ENCODE results near the gene PLEKHA6. TPM values are rescaled to one million over a fixed set of nuclear protein-coding genes. Genes with fewer than 3 reads are reported as not detected.

The PLEKHA6 gene
- total RNA-seq, 1 donor from 2014 or later, result 11.0 TPM

DNA sequence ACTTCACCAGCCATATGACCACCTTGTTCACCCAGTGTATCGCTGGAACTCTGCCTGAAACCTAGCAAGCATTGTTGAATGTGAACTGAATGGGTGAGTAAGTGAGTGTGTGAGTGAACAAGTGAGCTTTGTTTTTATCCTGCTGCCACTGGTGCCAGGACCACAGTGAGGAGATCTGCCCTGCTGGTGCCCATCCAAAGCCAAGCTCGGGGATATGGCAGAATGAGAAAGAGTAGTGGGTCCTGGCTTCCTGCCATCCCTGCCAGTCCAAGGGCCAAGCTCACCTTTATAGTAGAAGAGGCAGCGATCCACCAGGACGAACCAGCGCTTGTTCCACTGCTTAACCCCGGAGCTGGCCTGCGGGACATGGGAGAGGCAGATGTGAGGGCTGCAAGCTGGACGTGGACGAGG is 92.5 kb downstream of the PLEKHA6 start:
- DNase-seq (ENCODE audit: low spot score in 2 of 2) (peak; percentile 45 to 52), FAIRE-seq (no peak)

DNA sequence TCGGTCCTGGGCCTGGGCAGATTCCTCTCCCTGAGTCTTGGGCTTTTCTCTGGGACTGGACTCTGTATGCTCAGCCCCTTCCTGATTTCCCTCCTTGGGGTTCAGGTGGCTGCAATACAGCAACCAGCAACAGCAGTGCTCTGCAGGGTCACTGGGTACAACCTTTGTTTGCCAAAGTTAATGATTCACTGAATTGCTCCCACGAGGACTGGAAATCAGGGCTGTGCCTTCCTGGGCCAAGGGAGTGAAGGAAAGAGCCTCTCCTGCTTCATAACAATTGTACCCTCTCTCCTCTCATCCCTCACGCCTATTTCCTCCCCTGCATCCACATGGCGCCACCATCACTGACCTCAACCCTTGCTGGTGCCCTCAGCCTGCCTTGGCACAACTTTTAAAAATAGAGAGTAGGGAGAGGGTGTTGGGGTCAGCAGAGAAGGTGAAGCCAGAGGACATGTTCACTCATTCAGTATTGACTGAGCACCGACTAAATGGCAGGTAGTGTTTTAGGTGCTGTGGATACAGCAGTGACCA is 93.2 kb downstream of the PLEKHA6 start:
- FAIRE-seq (no peak), DNase-seq (ENCODE audit: low spot score in 2 of 2) (no peak)

DNA sequence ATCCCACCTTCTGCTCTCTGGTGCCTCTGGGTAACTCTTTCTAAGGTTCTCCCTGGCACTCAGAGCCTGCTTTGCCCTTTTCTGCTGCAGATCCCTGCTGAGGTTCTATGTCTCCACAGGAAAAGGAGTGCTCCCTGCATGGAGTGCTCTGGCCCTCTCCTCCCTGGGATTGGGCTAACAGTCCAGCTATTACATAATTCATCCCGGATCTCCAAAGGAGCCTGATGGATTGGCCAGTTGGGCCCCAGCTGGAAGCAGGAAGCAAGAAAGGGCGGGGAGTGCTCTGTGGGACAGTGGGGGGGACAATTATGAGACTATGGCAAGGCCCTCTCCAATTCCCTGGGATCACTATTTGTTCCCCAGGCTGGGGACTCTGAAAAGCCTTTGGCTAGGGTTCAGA is 94.1 kb downstream of the PLEKHA6 start:
- no peak for FAIRE-seq
- DNase-seq (ENCODE audit: low spot score in 2 of 2), result no peak

DNA sequence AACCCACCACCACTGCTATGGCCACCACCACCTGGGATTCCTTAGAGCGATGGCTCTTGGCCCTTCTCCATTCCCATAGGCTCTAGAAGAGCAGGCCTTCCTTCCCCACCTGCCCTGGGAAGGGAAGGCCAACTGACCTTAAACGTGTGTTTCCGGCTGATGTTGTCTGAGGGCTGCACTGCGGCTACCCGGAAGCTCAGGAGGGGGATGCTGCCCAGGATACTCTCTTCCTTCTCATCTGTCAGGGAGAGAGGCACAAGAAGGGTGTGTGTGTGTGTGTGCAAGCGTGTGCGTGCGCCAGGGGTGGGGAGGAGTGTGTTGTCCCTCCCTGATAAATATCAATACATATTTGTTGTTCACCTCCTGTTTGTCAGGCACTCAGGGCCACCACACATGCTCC is 94.9 kb downstream of the PLEKHA6 start:
- DNase-seq (ENCODE audit: low spot score in 2 of 2) (no peak), FAIRE-seq (no peak)

DNA sequence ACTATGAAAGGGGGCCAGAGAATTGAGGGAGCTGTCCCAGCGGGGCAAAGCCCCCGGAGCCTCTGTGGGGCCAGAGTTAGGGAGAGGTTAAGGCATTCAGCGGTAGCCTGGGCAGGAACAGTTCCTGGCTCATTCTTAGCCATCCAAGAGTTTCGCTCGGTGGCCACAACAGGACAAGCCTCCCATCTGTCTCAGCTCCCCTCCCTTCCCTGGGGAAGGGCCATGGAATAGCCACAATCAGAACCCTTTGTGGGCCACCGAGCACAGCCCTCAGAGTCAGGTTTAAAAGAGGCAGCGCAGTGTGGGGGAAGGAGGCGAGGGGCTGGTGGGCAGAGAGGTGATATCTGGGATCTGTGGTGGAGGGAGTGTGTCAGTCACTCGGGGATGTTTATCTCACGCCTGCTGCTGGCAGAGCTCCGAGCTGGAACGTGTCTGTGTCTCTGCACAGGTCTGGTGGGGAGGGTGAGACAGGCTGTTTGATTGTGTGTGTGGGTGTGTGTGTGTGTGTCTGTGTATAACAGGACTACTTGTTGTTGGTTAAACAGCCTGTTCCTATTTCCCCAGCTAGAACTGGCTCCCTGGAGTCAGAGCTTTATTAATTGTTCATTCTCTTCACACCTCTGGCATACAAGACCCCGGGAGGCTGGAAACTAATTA is 96.3 kb downstream of the PLEKHA6 start:
- FAIRE-seq, result no peak

DNA sequence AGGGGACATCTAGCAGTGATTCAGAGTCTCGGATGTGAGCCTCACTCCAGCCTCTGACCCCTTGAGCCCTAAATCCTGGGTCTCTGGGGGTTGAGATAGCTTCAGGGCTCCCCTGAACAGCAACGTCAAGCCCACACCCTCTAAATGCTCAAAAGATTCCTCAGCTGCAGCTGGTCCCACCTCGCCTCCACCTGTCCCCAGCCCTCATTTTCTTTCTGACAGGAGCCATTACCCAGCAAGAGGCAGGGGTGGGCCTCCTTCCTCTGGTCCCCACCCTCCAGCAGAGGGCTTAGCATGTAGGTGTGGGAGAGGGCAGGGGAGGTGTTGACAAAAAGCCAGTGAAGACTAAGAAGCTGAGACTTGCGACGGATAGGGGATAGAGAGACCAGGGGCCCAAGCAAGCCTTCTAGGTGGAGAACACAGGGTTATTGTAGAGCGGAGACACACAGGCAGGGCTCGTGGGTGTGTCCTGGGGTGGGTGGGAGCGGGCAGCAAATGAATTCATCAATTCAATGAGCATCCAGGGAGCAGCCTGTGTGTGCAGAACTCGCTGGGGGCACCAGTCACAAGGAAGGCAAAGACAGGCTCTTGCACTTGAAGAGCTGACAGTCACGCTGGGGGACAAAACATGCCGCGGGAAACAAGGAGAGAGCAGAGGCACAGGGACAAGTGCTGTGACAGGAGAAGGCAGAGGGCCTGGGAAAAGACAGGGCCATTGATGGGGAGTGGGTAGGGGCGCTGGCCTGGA is 97.0 kb downstream of the PLEKHA6 start:
- DNase-seq (ENCODE audit: low spot score in 2 of 2), result no peak
- FAIRE-seq, result no peak

More for the DNA sequence above, 96.3 kb downstream of the PLEKHA6 start:
- DNase-seq (ENCODE audit: low spot score in 2 of 2), result no peak

DNA sequence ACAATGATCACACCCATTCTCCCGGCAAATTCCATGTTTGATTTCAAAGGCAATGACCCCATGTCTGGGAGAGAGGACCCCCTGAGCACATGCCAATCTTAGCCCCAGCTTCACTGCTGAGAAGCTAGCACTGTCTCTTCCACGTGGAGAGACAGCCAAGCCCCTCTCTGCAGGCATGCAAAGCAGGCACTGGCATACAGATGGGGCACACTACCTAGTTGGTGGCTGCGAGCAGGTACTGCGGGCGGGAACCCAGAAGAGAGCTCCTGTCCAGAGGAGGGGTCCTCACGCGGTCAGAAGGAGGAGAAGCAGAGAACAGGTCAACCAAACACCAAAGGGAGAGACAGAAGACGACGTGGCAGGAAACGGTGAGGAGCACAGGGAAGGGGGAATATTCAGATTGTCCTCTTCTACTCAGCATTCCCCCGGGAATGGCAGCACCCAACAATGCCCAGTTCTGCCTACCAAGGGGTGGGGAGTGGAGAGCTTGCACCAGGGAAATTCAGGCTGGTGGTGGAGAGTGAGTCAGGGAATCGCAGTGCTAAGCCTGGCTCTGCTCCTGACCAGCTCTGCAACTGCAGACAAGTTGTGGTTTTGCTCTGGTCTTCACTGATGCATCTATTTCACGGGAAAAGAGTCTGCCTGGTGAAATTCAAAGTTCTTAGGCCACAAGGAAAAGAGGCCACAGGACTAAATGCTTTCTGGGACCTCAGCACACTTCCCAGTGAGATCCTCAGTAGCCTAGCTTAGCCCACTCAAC is 97.8 kb downstream of the PLEKHA6 start:
- FAIRE-seq (no peak), DNase-seq (ENCODE audit: low spot score in 2 of 2) (no peak)

DNA sequence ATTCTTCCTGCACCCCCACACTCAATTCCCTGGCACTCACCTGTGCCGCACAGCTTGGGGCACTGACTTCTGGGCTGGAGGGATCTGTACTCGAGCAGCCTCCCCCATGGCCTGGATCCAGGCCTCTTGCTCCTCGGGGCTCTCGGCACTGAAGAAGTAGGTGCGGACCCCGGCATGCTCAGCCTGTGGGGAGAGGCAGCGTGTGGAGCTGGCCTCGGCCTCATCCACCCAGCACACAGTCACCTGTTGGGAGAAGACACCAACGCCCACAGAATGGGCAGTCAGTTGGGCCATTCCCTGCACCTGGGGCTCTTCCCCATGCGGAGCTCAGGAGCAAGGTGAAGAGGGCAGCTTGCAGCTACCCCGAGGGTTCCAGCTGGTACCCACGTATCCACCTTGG is 98.5 kb downstream of the PLEKHA6 start:
- FAIRE-seq, result no peak
- DNase-seq (ENCODE audit: low spot score in 2 of 2), result no peak

DNA sequence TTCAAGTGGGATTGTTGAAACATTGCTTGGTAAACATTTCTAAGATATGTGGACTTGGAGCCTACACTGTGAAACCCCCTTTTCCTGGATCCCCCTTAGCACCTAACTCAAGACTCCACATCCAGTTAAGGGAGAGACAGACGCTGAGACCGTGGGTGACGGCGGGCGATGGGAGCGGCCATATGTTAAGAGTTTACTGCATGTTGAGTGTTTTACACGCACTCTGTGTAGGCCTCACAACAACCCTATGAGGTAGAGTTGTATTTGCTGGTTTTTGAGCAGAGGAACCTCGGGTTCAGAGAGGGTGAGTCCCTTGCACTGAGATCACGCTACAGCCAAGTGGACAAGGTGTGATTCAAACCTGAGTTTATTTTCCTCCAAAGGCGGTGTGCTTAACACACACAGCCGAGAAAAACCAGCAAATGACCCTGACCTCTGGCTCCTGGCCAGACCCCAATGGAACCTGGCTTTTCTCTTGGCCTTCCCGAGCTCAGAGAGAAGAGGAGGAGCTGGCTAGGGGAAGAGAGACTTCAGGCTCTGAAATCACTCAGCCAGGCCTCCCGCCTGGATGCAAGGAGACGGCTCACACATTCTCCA is 99.0 kb downstream of the PLEKHA6 start:
- no peak for FAIRE-seq
- no peak for DNase-seq (ENCODE audit: low spot score in 2 of 2)

DNA sequence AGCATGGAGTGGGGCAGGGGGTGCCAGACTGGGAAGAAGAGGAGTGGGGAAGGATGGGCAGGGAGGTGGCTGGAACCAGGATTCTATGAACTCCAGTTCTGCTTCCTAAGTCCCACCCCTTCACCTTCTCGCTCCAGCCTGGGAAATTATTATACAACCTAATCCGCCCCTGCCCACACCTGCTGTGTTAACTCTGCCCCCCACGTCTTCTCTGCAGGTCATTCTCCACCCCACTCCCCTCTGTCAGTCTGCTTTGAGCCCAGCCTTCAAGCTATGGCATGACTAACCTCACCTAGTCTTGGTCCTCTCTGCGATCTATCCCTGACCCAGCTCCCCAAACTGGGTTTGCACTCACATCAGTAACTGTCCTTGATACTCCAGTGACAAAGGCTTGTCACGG is 99.9 kb downstream of the PLEKHA6 start:
- DNase-seq (ENCODE audit: low spot score in 2 of 2) (no peak), FAIRE-seq (no peak)

DNA sequence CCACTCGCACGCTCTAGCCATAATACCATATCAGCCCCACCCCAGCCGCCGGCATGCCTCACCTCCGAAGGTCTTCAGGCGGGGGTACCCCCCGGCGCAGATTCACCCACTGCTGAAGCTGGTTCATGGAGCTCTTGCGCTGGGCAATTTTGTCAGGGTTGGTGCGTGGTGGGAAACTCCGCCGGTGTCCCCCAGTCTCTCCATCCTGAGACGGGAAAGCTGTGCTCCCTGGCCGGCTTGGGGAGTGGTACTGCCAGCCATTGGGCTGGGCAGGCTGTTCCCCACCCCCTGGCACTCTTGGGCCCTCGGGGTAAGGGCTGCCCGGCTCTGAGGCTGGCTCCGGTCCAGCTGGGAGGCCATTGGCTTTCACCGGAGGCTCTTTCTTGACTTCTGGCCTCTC is 100.5 kb downstream of the PLEKHA6 start:
- FAIRE-seq, result no peak
- no peak for DNase-seq (ENCODE audit: low spot score in 2 of 2)

DNA sequence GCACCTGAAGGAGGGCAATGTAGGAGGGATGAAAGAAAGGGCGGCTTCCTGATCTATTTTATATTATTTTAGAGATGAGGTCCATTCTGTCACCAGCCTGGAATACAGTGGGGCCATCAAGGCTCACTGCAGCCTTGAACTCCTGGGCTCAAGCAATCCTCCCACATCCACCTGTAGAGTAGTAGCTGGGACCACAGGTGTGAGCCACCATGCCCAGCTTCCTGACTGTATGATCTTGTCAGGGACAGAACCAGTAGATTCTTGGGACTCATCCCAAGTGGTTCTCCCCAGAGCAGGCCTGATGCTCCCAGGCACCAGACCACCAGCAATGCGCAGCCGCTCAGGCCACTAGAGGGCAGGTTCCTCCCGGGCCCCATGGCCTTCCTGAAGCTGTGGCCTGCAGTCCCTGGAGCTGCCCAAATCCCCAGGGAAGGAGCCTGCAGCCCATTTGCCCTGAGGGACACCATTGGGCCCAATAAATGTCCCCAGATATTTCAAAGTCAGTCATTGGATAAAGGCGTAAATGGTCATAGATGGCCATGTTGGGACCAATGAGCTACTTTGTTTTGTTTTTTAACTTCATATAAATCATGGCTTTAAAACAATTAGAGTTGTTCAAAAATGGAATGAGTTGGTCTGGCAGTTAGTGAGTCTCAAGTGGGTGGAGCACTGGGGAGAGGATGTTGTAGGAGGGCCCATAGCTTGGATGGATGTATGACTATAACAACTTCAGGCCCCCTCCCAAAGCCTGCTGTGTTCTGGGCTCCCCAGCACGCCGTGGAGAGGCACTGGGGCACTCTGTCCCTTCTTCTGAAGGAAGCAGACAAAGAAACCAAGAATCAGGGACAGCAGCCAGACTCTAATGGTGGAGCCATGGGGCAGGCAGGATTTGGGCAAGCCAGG is 101.3 kb downstream of the PLEKHA6 start:
- no peak for FAIRE-seq

DNA sequence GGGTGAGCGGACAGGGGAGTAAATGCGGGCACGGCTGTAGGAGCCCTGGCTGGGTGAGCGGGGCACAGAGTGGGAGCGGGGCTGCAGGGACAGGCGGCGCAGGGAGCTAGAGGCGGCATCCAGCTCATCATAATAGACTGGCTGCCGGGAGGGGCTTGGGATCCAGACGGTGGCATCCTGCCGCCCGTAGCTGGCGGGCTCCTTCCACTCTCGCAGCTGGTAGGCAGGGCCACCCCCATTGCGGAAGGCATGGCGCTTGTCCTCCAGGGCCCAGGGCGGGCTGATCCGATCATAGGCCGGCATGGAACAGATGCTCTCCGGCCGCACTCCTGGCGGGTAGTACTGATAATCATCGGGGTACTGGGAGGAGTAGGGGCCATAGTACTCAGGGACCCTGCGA is 102.3 kb downstream of the PLEKHA6 start:
- DNase-seq (ENCODE audit: low spot score in 2 of 2) (no peak), FAIRE-seq (no peak)

More for the DNA sequence above, 101.3 kb downstream of the PLEKHA6 start:
- peak; percentile 41 to 75 for DNase-seq (ENCODE audit: low spot score in 2 of 2)

DNA sequence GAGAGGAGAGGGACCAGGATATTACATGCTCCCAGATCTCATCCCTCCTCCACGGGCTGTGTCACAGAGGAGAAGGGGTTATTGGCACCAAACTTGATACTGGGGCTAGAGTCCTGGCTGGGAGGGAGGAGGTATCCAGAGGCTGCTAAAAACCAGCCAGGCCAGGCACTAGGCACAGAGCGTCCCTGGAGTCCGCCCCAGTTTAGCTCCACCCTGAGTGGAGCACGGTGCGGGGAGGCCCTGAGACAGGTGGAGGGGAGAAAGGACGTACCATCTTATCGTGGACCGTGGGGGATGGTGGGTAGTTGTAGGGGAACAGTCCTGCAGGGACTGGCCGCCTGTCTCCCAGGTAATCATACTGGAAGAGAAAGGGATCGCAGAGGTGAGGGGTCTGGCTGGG is 103.2 kb downstream of the PLEKHA6 start:
- no peak for FAIRE-seq
- no peak for DNase-seq (ENCODE audit: low spot score in 2 of 2)

DNA sequence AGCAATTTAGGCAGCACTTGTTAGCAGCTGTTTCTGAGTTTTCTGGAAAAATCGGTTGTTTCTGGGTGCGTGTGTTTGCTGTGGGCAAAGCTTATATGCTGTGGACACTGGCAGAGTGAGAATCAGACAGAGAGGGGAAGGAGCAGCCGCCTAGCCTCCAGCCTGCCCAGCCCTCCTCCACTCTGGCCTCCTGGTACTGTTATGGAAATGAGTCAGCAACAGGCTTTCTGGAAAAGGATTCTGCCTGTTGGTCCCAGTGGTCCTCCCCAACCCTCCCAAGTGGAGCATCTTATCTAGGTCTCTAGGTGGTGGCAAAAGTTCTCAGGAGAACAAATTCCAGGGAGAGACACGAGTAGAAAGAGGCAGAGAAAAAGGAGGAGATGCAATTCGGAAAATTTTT is 103.8 kb downstream of the PLEKHA6 start:
- FAIRE-seq (no peak), DNase-seq (ENCODE audit: low spot score in 2 of 2) (no peak)

DNA sequence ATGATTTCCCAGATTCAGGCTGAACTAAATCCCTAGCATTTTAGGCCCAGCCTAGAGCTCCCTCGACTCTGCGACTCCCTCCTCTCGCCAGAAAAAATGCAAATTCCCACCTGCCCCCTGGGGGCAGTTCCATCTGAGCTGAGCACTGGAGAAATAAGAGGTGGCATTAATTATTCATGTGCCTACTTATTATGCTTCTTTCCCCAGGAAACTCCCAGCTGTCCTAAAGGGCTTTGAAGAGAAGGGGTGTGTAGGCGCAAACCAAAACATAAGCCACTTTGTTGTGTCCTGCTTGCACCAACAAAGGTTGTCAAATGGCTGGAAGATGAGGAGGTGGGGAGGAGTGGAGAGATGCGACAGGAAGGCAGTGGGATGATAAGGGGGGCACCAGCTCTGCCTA is 104.5 kb downstream of the PLEKHA6 start:
- DNase-seq (ENCODE audit: low spot score in 2 of 2) (no peak), FAIRE-seq (no peak)

DNA sequence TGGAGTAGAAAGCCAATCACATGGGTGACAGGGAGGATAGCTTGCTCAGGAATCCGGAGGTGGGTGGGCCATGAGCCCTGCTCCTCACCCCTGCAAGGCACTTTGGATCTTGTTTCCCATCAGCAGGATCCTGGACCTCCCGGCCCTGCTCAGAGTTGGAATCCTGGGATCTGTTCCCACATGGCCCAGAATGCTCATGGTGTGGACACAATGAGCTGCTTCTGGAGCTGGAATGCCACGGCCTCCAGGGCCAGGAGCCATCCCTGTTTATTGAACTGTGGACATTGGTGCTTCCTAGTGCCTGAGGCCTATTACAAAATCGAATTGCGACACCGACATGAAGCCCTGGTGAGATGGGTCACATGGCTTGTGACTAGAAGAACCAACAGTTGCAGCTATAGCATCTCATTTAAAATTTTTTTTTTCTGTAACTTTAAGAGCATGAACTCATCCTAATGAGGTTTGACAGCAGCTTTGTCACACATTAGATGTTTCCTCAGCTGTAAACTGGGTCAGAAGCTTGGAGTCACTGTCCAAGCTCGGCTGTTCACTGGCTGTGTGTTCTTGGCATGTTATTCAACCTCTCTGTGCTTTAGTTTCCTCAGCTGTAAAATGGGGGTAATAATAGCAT is 105.6 kb downstream of the PLEKHA6 start:
- FAIRE-seq (no peak), DNase-seq (ENCODE audit: low spot score in 2 of 2) (no peak)

DNA sequence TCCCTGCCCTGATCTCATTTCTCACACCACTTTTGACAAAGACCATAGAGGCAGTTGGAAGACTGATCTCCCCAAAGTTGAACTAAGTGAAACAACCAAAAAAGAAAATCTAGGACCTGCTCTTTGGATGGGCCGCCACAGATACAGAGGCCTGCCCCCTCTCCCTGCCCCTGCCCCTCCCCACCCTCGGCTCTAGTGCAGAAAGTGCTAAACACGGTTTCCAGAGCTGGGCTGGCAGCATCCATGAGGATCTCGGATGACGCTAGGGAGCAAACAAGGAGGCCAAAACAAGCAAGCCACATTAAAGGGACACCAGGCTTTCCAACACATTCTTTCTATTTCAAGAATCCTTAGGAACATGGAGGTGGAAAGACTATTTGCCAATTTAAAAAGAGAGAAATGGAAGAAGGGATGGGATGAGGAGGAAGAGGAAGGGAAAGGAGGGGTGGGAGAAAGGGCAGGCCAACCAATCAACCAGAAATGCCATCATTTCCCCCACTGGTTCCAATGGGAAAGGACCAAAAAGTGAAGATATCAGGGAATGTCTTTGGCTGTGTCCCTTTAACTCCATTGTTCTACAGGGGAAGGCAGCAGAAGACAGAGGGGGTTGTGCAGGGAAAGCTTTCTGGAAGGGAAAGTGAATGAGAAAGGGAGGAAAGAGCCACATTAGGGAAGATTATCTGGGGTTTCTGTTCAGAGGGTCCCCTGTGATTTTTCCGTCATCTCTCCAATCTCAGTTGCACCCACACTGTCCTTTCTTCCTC is 107.6 kb downstream of the PLEKHA6 start:
- DNase-seq (ENCODE audit: low spot score in 2 of 2) (no peak), FAIRE-seq (no peak)

DNA sequence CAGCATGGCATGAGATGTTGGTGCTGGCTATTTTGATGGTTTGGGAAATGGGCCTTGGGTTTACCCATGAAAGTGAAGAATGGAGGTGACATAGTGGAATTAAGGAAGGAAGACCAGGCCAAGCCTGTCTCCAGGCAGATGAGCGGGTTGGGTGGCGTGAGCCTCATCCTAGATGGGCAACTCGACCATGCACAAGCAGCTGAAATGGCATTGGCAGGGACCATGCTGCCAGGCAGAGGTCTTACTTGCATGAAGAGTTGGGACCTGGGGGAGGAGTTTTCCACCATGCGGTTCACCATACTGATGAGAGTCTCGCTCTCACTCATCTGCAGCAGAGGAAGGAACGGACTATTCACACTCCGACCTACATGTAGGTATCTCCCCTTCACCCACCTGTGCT is 108.4 kb downstream of the PLEKHA6 start:
- DNase-seq (ENCODE audit: low spot score in 2 of 2), result no peak
- FAIRE-seq, result no peak
